Measurements from ENCODE around the gene MR1.

MR1 gene

GRCh38 chr1:181062836-181063428, 29.1 kb downstream of the MR1 start:
- DNase-seq (ENCODE audit: low read depth in 2 of 2), result peak in 1 of 2 experiments; percentile 31

- no peak for DNase-seq (ENCODE audit: low read depth in 2 of 2)
Measured at GRCh38 chr1:181064011-181064623, 30.3 kb downstream of the MR1 start.

DNA sequence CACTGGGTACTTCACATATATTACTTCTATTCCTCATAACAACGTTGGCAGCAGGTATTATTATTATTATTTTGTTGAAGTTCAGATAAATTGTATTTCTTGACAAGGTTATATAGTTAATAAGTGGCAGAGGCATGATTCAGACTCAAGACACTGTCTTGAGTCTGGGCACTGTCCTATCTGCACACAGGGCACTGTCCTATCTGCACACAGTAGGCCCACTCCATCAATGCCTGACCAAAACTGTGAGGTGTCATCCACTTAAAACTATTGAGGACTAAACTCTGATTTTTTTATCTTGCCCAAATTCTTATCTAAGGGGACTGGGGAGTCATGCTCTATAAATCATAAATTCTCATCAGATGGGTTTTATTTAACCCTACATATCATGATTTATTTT, 30.9 kb downstream of the MR1 start:
- no peak for DNase-seq (ENCODE audit: low read depth in 2 of 2)

- DNase-seq (ENCODE audit: low read depth in 2 of 2), result peak; percentile 91
Measured at GRCh38 chr1:181073638-181074037, 39.9 kb downstream of the MR1 start.

DNA sequence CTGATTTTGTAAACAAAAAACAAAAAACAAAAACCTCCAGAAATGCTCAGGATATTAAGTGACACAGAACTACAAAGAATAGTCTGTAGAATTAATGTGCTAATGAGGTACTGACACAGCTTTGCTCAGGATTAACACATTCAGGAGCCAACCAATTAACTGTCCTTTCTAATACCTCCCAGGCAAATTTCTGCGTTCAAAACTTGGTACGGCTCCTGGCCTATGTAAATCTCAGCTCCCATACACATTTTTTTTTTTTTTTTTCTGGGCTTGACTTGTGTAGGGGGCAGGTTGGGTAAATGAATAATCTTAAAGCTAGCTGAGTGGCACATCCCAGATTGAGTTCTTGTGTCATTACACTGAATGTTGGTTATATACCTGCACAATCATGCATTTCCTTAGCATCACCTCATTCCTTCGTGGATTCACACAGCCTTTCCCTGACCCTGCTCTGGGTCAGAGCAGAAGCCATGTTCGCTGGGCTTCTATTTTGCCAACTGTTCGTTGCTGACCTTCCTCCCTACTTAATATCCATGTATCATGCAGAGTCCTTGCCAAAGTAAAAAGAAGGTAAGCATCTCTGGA, 42.1 kb downstream of the MR1 start:
- no peak for DNase-seq (ENCODE audit: low read depth in 2 of 2)

DNA sequence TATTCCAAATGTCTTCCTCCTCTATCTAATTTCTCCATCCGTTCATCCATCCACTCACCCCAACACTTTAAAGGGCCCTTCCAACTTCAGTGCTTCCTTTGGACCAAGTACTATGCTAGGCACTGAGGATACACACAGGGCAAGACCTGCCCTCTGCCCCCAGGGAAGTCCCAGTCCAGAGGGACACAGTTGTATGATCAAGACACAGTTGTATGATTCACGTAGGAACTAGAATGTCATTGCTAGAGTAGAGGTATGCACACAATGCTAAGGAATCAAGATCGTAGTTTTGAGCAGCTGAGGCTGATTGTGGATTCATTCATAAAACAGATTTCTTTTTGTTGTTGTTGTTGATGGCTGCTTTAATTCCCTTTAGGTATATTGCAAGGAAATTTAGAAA, 43.1 kb downstream of the MR1 start:
- DNase-seq (ENCODE audit: low read depth in 2 of 2), result no peak

DNA sequence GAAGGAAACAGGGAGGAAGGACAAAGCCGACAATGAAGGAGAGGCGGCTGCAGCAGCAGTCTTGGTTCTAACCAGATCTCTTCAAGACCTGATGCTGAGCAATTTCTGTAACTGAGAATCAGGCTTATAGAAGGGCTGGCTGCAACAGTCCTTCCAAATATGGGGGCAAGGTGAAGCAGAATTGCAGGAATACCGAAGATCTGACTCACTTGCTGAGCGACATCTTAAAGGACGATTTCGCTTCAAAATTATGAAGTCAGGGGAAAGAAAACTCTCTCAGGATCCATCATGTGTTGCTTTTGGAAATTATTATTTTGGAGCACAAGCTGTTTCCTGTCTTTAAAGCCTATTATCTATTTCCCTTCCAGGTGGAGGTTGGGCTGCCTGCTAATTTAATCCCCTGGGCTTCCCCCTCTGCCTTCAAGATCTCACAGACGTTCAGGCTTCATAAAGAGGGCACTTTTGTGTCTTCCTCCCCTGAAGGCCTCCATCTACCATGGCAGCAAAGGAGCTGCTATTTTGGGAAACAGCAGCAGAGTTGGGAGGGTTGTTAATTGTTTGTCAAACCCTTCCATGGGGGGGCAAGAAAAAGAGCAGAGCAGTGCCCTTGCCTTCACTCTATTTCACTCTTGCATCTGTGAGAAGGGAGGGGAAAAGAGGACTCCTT, 43.9 kb downstream of the MR1 start:
- DNase-seq (ENCODE audit: low read depth in 2 of 2), result peak in 1 of 2 experiments; percentile 68

DNA sequence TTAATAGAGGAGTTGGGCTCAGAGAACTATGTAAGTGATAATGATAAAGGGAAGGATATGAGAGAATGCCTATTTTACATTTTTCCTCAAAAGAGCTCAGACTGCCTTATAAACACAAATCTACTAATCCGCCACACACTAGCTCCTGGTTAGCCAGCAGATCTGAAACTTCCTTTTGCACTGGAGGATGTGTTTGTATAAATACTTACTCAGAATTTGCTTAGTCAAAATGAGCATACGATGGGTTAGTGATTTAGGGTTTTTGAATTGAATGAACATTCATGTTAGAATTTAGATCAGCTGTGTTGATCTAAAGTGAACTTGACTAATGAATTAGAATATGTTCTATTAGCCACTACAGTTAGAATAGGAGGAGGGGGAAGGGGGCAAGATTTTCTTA, 45.6 kb downstream of the MR1 start:
- no peak for DNase-seq (ENCODE audit: low read depth in 2 of 2)

DNA sequence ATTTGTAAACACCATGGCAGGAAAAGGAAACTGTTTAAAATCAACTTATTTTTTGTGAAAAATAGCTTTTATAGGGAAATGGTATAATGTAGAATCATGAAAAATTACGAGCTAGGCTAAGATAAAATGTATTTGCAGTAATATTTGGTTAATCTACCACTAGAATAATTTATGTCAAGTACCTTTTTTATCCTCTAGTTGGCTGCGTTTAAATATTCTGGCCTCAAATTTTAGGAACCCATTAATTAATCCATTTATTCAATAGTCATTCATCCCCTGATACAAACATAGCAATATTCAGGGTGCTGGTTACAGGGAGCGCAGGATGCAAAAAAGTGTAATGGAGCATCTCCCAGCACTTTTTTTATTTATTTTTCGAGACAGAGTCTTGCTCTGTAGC, 46.1 kb downstream of the MR1 start:
- DNase-seq (ENCODE audit: low read depth in 2 of 2), result no peak

- no peak for DNase-seq (ENCODE audit: low read depth in 2 of 2)
Measured at GRCh38 chr1:181080556-181080955, 46.8 kb downstream of the MR1 start.

GRCh38 chr1:181081395-181081794, 47.6 kb downstream of the MR1 start:
- no peak for DNase-seq (ENCODE audit: low read depth in 2 of 2)

GRCh38 chr1:181083842-181084605, 50.2 kb downstream of the MR1 start:
- no peak for DNase-seq (ENCODE audit: low read depth in 2 of 2)

DNA sequence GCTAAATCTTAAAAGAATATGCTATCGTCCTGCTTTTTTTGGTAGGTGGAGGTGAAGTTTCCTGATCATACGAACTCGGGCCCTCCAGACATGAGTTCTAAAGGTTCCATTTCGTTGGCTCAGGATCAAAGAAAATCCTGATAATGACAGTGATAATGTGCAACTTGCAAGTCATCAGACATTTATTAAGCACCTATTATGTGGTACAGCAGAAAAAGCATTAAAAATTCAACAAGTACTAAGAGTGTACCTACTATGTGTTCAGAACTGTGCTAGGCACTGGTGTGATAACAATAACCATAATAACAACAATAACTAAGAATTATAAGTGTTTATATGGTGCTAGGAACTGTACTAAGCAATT, 50.8 kb downstream of the MR1 start:
- DNase-seq (ENCODE audit: low read depth in 2 of 2), result no peak

DNA sequence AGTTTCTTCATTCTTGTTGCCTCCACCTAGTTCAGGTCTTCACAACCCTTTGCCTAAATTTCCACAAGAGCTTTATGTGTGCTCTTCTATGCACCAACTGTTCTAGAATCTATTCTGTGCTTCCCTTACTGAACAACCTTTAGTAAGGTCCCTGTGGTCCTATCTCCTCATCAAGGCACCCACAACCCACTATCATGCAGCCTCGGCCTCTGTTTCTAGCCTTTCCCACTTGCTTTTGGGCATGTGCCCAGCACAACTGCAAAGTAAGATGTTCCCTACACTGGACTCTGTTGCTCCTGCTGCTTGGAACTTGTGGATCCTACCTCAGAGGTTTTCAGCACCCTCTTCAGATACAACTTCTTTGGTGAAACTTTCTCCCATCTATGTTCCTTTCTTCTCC, 52.3 kb downstream of the MR1 start:
- DNase-seq (ENCODE audit: low read depth in 2 of 2), result no peak

- no peak for DNase-seq (ENCODE audit: low read depth in 2 of 2)
Measured at GRCh38 chr1:181086926-181087325, 53.1 kb downstream of the MR1 start.

- no peak for DNase-seq (ENCODE audit: low read depth in 2 of 2)
Measured at GRCh38 chr1:181087400-181087901, 53.7 kb downstream of the MR1 start.

GRCh38 chr1:181088079-181089016, 54.6 kb downstream of the MR1 start, which contains the start of gene IER5:
Gene IER5 (plus strand): TSS chr1:181088700. CDS start chr1:181088903, 203 bp downstream.
- peak; percentile 92 to 93 for DNase-seq (ENCODE audit: low read depth in 2 of 2)

DNA sequence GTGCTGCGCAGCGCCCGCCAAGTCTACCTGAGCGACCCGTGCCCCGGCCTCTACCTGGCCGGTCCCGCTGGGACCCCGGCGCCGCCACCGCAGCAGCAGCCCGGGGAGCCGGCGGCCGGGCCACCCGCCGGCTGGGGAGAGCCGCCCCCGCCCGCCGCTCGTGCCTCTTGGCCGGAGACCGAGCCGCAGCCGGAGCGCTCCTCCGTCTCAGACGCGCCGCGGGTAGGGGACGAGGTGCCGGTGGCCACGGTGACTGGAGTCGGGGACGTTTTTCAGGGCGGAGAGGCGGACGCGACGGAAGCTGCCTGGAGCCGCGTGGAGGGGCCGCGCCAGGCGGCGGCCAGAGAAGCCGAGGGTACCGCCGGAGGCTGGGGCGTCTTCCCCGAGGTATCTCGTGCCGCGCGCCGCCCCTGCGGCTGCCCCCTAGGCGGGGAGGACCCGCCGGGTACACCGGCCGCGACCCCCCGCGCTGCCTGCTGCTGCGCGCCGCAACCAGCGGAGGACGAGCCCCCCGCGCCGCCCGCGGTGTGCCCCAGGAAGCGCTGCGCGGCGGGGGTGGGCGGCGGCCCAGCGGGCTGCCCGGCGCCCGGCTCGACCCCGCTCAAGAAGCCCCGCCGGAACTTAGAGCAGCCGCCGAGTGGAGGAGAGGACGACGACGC, 55.4 kb downstream of the MR1 start:
- DNase-seq (ENCODE audit: low read depth in 2 of 2), result no peak

DNA sequence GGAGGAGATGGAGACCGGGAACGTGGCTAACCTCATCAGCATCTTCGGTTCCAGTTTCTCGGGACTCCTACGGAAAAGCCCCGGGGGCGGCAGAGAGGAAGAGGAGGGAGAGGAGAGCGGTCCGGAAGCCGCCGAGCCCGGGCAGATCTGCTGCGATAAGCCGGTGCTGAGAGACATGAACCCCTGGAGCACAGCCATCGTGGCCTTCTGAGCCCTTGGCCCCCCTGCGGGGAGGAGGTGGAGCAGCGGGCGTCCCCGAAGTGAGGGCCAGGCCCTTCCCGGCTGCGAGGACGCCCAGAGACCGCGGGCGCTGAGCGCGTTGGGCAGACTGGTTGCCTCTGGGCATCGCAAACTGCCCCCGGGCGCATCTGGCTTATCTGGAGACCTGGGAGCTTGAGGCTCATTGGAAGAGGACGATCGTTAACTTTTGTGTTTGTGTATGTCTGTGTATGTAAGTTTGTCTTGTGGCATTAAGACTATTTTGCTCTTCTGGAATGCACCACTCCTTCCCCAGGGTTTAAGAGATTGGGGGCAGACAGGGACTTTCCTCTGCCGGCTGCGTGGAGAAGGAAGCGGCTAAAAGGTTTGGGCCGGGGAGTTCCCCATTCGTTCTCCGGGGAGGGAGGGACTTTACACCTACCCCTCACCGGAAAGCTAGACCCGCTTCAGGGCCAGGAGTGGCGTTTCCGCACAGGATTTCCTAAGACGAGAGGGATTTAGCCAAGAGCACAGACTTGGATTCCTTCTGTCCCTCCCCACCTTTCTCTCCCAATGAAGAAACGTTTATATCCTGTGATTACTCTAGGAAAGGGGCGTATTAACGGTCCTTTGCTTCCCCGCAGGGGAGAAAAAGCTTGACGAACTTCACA, 56.1 kb downstream of the MR1 start:
- no peak for DNase-seq (ENCODE audit: low read depth in 2 of 2)

Measured in fibroblast of skin of left quadriceps (primary cell).